HepG2 (cell line): ENCODE measurements around the gene POU2AF2. TPM values are rescaled to one million over a fixed set of nuclear protein-coding genes. Genes with fewer than 3 reads are reported as not detected.

ENCODE experiments used
- ATAC-seq: fragments of 200-7000 bp; cut with Tn5 transposase; 3 replicates; pipeline ENCODE4 v1.9.1; 2020; ENCODE audit warnings: mild to moderate bottlenecking, moderate library complexity
- BruUV-seq: library from RNA; stranded (reverse); fragments of 400-500 nt; replicated peaks from 2 replicates; lab custom pipeline; 2021; lab: Mats Ljungman, UMichigan
- CTCF ChIA-PET: fragments of 300-600 bp; formaldehyde crosslinking; extraction: SDS; loops from one replicate; lab custom pipeline; 2021; ENCODE audit warnings: low total read pairs, inconsistent platforms, low intra/inter-chr PET ratio; lab: Yijun Ruan, JAX
- POLR2A ChIA-PET: fragments of 350-600 bp; sonication (Branson Sonifier 250); formaldehyde crosslinking; loops from one replicate; lab custom pipeline; 2020; ENCODE audit warnings: antibody characterized with exemption, inconsistent platforms; lab: Yijun Ruan, JAX
- DNase-seq: peaks from one replicate; pipeline ENCODE4 v3.0.0-alpha.2; 2015; ENCODE audit warnings: low spot score
- FAIRE-seq: peaks from 3 replicates; lab custom pipeline; 2011; peaks lifted over from hg19 to GRCh38; lab: Jason Lieb, UNC
- H2AFZ ChIP-seq: one replicate; pipeline ENCODE4 v1.6.1; 2011; ENCODE audit warnings: low read length, inconsistent platforms
- H3K27ac ChIP-seq: fragments of 300-600 bp; 3 replicates; pipeline ENCODE4 v1.8.0; 2011; ENCODE audit warnings: mixed run types, mild to moderate bottlenecking, mixed read lengths, low read length, inconsistent platforms; ENCODE audit not compliant: insufficient read depth; ENCODE audit errors: extremely low read length
- H3K27me3 ChIP-seq, 2 experiments: fragments of 200-600 bp in 1 of 2; 2 replicates in 1 of 2; 3 replicates in 1 of 2; pipeline versions ENCODE4 v1.6.0 to v1.8.0; 2011; ENCODE audit warnings: low read length in 2 of 2, mild to moderate bottlenecking in 2 of 2, moderate library complexity in 2 of 2, inconsistent platforms in 1 of 2; ENCODE audit not compliant: insufficient read depth in 2 of 2, control insufficient read depth in 1 of 2
- H3K36me3 ChIP-seq, 2 experiments: fragments of 200-600 bp in 1 of 2; replicated peaks in 1 of 2; 2 replicates in 1 of 2; 3 replicates in 1 of 2; pipeline versions ENCODE4 v1.5.1 to v1.8.0; 2011; ENCODE audit warnings: low read length in 2 of 2, inconsistent platforms in 1 of 2; ENCODE audit not compliant: insufficient read depth in 2 of 2, control insufficient read depth in 1 of 2
- H3K4me1 ChIP-seq: 2 replicates; pipeline ENCODE4 v1.5.1; 2012; ENCODE audit warnings: low read length, inconsistent platforms; ENCODE audit not compliant: insufficient read depth
- H3K4me2 ChIP-seq: 2 replicates; pipeline ENCODE4 v1.6.0; 2011; ENCODE audit warnings: low read depth, low read length, inconsistent platforms
- H3K4me3 ChIP-seq, 3 experiments: fragments of 200-600 bp in 1 of 3; sonication (generic), shearing (Covaris generic) in 1 of 3; replicated peaks in 1 of 3; 2 replicates each; pipeline ENCODE4 v1.5.1; 2011 to 2016; ENCODE audit warnings: low read length in 3 of 3, inconsistent platforms in 2 of 3, low read depth in 2 of 3, mild to moderate bottlenecking in 2 of 3, control low read depth in 1 of 3, mixed read lengths in 1 of 3; ENCODE audit not compliant: insufficient read depth in 1 of 3
- H3K79me2 ChIP-seq: one replicate; pipeline ENCODE4 v1.6.1; 2011; ENCODE audit warnings: low read length, inconsistent platforms; ENCODE audit not compliant: insufficient read depth
- H3K9ac ChIP-seq: 2 replicates; pipeline ENCODE4 v1.6.0; 2011; ENCODE audit warnings: mild to moderate bottlenecking, low read depth, low read length, inconsistent platforms; ENCODE audit not compliant: insufficient read depth
- H3K9me3 ChIP-seq: 2 replicates; pipeline ENCODE4 v1.5.1; 2012; ENCODE audit warnings: mild to moderate bottlenecking, low read length
- H4K20me1 ChIP-seq: 2 replicates; pipeline ENCODE4 v1.6.0; 2011; ENCODE audit warnings: inconsistent platforms, mild to moderate bottlenecking, low read length, moderate library complexity; ENCODE audit not compliant: insufficient read depth
- AKNA ChIP-seq: sonication (generic); formaldehyde crosslinking; IDR thresholded peaks from 2 replicates; pipeline ENCODE4 v1.4.0; 2020; ENCODE audit warnings: missing genetic modification reagents, borderline replicate concordance
- DR1 ChIP-seq: sonication (generic); formaldehyde crosslinking; IDR thresholded peaks from 2 replicates; pipeline ENCODE4 v1.8.0; 2021; ENCODE audit warnings: mild to moderate bottlenecking, missing genetic modification reagents, inconsistent platforms
- KDM2A ChIP-seq: sonication (generic); formaldehyde crosslinking; IDR thresholded peaks from 2 replicates; pipeline ENCODE4 v1.4.0; 2020; ENCODE audit warnings: low read depth, missing genetic modification reagents, borderline replicate concordance
- MAF1 ChIP-seq: sonication (generic); formaldehyde crosslinking; IDR thresholded peaks from 2 replicates; pipeline ENCODE4 v1.5.0; 2020; ENCODE audit warnings: missing genetic modification reagents, borderline replicate concordance
- PAX8 ChIP-seq: sonication (generic); formaldehyde crosslinking; IDR thresholded peaks from 2 replicates; pipeline ENCODE4 v1.8.0; 2022; ENCODE audit warnings: mild to moderate bottlenecking, missing genetic modification reagents, borderline replicate concordance
- POLR2AphosphoS2 ChIP-seq: IDR thresholded peaks from 2 replicates; pipeline ENCODE4 v1.6.1; 2011; ENCODE audit warnings: low read depth, low read length, improper control_type of control experiment
- SP2 ChIP-seq: sonication (generic); formaldehyde crosslinking; IDR thresholded peaks from 2 replicates; pipeline ENCODE4 v1.5.1; 2020; ENCODE audit warnings: mild to moderate bottlenecking, missing genetic modification reagents
- ZC3H4 ChIP-seq: sonication (generic); formaldehyde crosslinking; IDR thresholded peaks from 2 replicates; pipeline ENCODE4 v1.4.0; 2020; ENCODE audit warnings: missing genetic modification reagents, borderline replicate concordance
- ZNF124 ChIP-seq: sonication (generic); formaldehyde crosslinking; IDR thresholded peaks from 2 replicates; pipeline ENCODE4 v1.4.0; 2020; ENCODE audit warnings: missing genetic modification reagents
- ZNF235 ChIP-seq: sonication (generic); formaldehyde crosslinking; IDR thresholded peaks from 2 replicates; pipeline ENCODE4 v1.8.1; 2023; ENCODE audit warnings: mild to moderate bottlenecking, missing genetic modification reagents, borderline replicate concordance
- ZNF850 ChIP-seq: sonication (generic); formaldehyde crosslinking; conservative IDR thresholded peaks from 2 replicates; pipeline ENCODE4 v1.9.0; 2021; ENCODE audit warnings: mild to moderate bottlenecking, missing genetic modification reagents
- WGBS: methylation state at CpG from one replicate; pipeline ENCODE4 v1.1.6; 2017; ENCODE audit warnings: low lambda C conversion rate; 5-methylcytosine and 5-hydroxymethylcytosine counted together
- in situ Hi-C: cut with HindIII; loops from 2 replicates; pipeline ENCODE4 v1.10.0; 2017; ENCODE audit warnings: low pct_unique_long_range_greater_than_20kb; ENCODE audit not compliant: extremely low pct_ligation_motif_present
- intact Hi-C: fragments of 100-400 bp; cut with micrococcal nuclease; formaldehyde crosslinking; loops from one replicate; pipeline ENCODE4 v1.10.0; 2022; ENCODE audit not compliant: unreplicated experiment
- polyA plus RNA-seq, 8 experiments: library from polyadenylated mRNA; depleted of rRNA in 3 of 8; stranded (reverse) in 7 of 8; unstranded in 1 of 8; fragments of >200 nt; fragmentation: Illumina TruSeq in 4 of 8; extraction: Trizol in 4 of 8; gene quantifications; 2 replicates each; pipeline versions ENCODE4 v1.2.1 to v1.2.3, GENCODE V29; 2011 to 2016; ENCODE audit warnings: low read depth in 4 of 8, missing spikeins in 1 of 8, mixed read lengths in 1 of 8; ENCODE audit not compliant: insufficient read depth in 1 of 8
- total RNA-seq, 5 experiments: library from RNA; depleted of rRNA; stranded (reverse); fragments of >200 nt; fragmentation: Illumina TruSeq; extraction: Trizol; gene quantifications; 2 replicates each; pipeline ENCODE4 v1.2.3, GENCODE V29; 2016; ENCODE audit warnings: low read depth in 1 of 5
- TF ChIP-seq, protein P1 (sequence below): IDR thresholded peaks from 2 replicates; pipeline ENCODE4 v1.6.1; 2016; ENCODE audit warnings: low read depth, control low read depth
- TF ChIP-seq, protein P2 (sequence below): sonication (generic); formaldehyde crosslinking; conservative IDR thresholded peaks from 2 replicates; pipeline ENCODE4 v1.4.0; 2020; ENCODE audit warnings: missing genetic modification reagents
- TF ChIP-seq, protein P3 (sequence below): IDR thresholded peaks from 2 replicates; pipeline ENCODE4 v1.6.1; 2016; ENCODE audit warnings: low read depth, borderline replicate concordance

POU2AF2 gene
- total and polyA plus RNA-seq, 2 of the 13 experiments (the other 11 are each of a cell fraction or from before 2014, with no cell fraction given), result 0.11 TPM; not detected in 1

GRCh38 chr11:111299101-111300026 lies 53.8 kb downstream of the POU2AF2 start:
- in situ Hi-C loops (loop anchor here (5.0 kb wide), 1 partner anchor 58 kb away; no protein-coding TSS in a partner anchor), intact Hi-C loops (loop anchor here (1.0 to 2.0 kb wide), 4 partner anchors 17 to 124 kb away; no protein-coding TSS in a partner anchor)
- POLR2A ChIA-PET, result interaction anchor here (1.0 to 6.9 kb wide), 11 partner anchors 10 to 124 kb away, joined by 3 to 102 read pairs (median 9); no protein-coding TSS in a partner anchor
- H2AFZ ChIP-seq, result no peak overlapping the region
- WGBS, result 3% methylated on average over 29 of the region's 77 CpGs
- no peak for FAIRE-seq
- no TSS peak for BruUV-seq
- H3K36me3 ChIP-seq, result no peaks in the 10 kb centered on the region
- H4K20me1 ChIP-seq, result no peaks in the 10 kb centered on the region
- H3K27ac ChIP-seq, result peak overlapping the region; percentile 81
- peak overlapping the region; percentile 79 for H3K4me2 ChIP-seq
- CTCF ChIA-PET, result interaction anchor here (0.9 to 5.7 kb wide), 4 partner anchors 16 to 131 kb away, joined by 3 to 51 read pairs (median 4); no protein-coding TSS in a partner anchor
- ATAC-seq, result peak; percentile 94
- peaks cover 68% of the 10 kb centered on the region for H3K4me1 ChIP-seq
- H3K79me2 ChIP-seq, result peaks cover 16% of the 10 kb centered on the region
- peak; percentile 46 for DNase-seq
- H3K9me3 ChIP-seq, result no peaks in the 10 kb centered on the region
- H3K4me3 ChIP-seq, result peak overlapping the region; percentile 62 to 78 (median 72)
- H3K9ac ChIP-seq, result peak overlapping the region; percentile 93
- no peaks in the 10 kb centered on the region for H3K27me3 ChIP-seq
- TF ChIP-seq PAX8 (CRISPR knock-in tag) (peak; percentile 70; the same call in 1 of the 2 replicates), MAF1 (CRISPR knock-in tag) (peak; percentile 42), KDM2A (peak; percentile 76), ZC3H4 (0 out of 2 replicates have a peak, but pooled peaks have one; percentile 68), DR1 (CRISPR knock-in tag) (peak; percentile 35; the same call in 1 of the 2 replicates), POLR2AphosphoS2 (no peak), ZNF850 (CRISPR knock-in tag) (0 out of 2 replicates have a peak, but pooled peaks have one; percentile 0), ZNF235 (no peak), ZNF124 (CRISPR knock-in tag) (no peak), SP2 (CRISPR knock-in tag) (0 out of 2 replicates have a peak, but pooled peaks have one; percentile 35), AKNA (CRISPR knock-in tag) (no peak)
- TF ChIP-seq, protein P1, sequence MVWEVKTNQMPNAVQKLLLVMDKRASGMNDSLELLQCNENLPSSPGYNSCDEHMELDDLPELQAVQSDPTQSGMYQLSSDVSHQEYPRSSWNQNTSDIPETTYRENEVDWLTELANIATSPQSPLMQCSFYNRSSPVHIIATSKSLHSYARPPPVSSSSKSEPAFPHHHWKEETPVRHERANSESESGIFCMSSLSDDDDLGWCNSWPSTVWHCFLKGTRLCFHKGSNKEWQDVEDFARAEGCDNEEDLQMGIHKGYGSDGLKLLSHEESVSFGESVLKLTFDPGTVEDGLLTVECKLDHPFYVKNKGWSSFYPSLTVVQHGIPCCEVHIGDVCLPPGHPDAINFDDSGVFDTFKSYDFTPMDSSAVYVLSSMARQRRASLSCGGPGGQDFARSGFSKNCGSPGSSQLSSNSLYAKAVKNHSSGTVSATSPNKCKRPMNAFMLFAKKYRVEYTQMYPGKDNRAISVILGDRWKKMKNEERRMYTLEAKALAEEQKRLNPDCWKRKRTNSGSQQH (CRISPR knock-in tag), result peak; percentile 52; the same call in 1 of the 2 replicates
- TF ChIP-seq, protein P2, sequence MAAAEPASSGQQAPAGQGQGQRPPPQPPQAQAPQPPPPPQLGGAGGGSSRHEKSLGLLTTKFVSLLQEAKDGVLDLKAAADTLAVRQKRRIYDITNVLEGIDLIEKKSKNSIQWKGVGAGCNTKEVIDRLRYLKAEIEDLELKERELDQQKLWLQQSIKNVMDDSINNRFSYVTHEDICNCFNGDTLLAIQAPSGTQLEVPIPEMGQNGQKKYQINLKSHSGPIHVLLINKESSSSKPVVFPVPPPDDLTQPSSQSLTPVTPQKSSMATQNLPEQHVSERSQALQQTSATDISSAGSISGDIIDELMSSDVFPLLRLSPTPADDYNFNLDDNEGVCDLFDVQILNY, result peak; percentile 37; the same call in 1 of the 2 replicates
- TF ChIP-seq, protein P3, sequence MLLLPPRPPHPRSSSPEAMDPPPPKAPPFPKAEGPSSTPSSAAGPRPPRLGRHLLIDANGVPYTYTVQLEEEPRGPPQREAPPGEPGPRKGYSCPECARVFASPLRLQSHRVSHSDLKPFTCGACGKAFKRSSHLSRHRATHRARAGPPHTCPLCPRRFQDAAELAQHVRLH (CRISPR knock-in tag), result peak; percentile 69
